NOMO-1 treated with dmso at 0.1 percent for 144 hours (cell line): ENCODE data around the gene CASKIN2.

ENCODE experiments used
- DNase-seq: peaks from one replicate; lab custom pipeline; 2025; ENCODE audit not compliant: unreplicated experiment; lab: John Stamatoyannopoulos, UW

CASKIN2 gene, protein sequence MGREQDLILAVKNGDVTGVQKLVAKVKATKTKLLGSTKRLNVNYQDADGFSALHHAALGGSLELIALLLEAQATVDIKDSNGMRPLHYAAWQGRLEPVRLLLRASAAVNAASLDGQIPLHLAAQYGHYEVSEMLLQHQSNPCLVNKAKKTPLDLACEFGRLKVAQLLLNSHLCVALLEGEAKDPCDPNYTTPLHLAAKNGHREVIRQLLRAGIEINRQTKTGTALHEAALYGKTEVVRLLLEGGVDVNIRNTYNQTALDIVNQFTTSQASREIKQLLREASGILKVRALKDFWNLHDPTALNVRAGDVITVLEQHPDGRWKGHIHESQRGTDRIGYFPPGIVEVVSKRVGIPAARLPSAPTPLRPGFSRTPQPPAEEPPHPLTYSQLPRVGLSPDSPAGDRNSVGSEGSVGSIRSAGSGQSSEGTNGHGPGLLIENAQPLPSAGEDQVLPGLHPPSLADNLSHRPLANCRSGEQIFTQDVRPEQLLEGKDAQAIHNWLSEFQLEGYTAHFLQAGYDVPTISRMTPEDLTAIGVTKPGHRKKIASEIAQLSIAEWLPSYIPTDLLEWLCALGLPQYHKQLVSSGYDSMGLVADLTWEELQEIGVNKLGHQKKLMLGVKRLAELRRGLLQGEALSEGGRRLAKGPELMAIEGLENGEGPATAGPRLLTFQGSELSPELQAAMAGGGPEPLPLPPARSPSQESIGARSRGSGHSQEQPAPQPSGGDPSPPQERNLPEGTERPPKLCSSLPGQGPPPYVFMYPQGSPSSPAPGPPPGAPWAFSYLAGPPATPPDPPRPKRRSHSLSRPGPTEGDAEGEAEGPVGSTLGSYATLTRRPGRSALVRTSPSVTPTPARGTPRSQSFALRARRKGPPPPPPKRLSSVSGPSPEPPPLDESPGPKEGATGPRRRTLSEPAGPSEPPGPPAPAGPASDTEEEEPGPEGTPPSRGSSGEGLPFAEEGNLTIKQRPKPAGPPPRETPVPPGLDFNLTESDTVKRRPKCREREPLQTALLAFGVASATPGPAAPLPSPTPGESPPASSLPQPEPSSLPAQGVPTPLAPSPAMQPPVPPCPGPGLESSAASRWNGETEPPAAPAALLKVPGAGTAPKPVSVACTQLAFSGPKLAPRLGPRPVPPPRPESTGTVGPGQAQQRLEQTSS (N-terminal part only)

DNA sequence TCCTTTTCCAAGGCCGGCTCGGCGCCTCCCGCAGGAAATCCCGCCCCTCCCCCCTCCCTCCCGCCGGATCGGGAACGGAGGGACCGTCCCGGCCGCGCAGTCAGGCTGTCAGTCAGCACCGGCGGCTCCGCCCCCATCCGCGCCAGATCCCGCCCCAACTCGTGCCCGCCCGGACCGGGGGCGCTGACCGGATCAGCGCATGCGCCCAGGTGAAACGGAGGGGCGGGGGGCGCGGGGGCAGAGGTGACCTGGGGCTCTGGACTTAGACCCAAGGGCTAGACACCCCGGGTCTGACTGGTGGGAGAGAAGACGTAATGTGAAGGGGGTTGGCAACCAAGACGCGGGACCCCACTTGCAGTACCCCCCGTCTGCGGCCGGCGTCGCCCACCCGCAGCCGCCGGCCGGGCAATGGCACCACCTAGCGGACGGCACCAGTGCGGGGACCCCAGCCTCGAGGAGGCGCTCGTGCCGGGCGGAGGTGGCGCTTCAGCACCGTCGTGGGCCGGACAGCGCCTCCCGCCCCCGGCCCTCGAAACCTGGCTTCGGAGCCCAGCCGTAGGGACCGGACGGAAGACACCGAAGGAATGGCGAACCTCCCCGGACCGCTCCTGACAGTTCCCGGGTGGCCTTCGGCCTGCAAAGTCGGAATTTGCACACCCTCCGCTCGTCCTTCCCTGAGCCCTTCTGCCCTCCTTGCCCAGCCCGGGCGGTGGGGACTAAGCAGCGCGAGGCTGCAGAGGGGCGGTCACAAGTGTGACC lies at the start of gene CASKIN2:
CASKIN2 (minus strand) TSS at position 42 of the 759 bp plus-strand sequence. CDS start 1,733 bp downstream, outside the sequence.
- peak; percentile 66 for DNase-seq

DNA sequence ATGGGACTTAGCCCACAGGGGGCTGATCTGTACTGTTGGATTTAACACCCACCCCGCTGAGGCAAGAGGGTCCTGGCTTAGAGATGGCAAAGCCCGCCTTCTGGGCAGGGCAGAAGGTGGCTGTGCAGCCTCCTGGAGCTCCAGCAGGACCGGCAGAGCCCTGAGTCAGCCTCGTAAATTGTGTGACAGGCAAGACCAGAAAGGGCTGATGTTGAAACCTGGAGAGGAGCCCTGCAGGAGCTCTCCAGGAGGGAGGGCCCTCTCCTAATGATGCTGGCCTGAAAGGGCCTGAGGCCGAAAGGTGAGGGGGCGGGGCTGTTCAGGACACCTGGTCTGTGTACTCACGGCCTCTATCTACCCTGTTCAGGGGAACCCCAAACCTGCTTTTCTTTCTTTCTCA lies 49.7 kb upstream of the CASKIN2 start:
- no peak for DNase-seq

- DNase-seq: no peak
These were observed 48.9 kb upstream of the CASKIN2 start for GRCh38 chr17:75564195-75564594.

DNA sequence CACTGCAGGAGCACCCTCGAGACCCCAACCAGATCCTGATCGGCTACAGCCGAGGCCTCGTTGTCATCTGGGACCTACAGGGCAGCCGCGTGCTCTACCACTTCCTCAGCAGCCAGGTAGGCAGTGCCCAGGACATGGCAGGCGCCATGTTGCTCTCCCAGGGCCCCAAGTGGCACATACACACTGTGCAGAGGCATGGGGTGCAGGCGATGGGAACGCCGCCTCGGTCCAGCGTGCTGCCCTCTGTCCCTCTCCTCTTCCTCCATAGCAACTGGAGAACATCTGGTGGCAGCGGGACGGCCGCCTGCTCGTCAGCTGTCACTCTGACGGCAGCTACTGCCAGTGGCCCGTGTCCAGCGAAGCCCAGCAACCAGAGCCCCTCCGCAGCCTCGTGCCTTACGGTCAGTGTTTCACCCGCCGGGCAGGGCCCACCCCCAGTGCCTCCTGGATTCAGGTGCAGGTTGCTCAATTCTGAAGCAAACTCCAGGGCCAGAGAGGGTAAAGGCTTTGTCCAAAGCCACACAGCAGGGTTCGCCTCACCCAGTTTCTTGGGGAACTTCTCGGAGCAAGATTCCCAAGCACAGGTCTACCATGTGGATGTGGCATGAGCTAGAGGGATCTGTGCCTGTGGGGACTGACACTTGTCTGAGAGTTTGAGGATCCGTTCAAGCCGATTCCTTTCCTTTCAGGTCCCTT lies 47.9 kb upstream of the CASKIN2 start:
- DNase-seq: no peak

- DNase-seq: no peak
These were observed 46.7 kb upstream of the CASKIN2 start for GRCh38 chr17:75561927-75562603.

- DNase-seq: no peak
These were observed 44.7 kb upstream of the CASKIN2 start for GRCh38 chr17:75559958-75560533.

DNA sequence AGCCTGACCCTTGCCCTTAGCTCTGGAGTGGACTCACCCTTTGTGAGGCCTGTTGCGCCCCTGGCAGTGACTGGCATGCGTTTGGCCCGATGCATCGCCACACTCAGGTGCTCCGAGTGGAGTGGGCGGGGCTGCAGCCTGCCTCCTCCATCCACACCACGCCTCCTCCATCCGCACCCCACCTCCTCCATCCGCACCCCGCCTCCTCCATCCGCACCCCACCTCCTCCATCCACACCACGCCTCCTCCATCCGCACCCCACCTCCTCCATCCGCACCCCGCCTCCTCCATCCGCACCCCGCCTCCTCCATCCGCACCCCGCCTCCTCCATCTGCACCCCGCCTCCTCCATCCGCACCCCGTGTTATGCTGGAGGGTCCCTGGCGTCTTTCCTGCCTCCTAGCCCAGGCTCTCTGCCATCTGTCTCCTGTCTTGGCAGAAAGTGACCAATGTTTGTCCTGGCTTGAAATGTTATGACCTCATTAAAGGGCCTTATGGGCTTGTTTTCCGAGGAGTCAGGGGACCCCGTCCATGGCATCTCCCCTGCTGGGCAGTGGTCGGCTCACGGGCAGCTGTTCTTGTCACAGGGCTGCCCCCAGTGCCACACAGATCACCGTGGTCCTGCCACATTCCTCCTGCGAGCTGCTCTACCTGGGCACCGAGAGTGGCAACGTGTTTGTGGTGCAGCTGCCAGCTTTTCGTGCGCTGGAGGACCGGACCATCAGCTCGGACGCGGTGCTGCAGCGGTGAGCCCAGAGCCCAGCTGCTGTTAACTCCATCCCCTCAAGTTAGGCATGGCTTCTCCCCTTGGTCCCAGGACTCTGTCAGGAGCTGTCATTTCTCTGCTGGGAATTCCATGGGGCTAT lies 43.6 kb upstream of the CASKIN2 start:
- DNase-seq: no peak

- no peak for DNase-seq
These were observed 42.7 kb upstream of the CASKIN2 start for GRCh38 chr17:75557852-75558665.

DNA sequence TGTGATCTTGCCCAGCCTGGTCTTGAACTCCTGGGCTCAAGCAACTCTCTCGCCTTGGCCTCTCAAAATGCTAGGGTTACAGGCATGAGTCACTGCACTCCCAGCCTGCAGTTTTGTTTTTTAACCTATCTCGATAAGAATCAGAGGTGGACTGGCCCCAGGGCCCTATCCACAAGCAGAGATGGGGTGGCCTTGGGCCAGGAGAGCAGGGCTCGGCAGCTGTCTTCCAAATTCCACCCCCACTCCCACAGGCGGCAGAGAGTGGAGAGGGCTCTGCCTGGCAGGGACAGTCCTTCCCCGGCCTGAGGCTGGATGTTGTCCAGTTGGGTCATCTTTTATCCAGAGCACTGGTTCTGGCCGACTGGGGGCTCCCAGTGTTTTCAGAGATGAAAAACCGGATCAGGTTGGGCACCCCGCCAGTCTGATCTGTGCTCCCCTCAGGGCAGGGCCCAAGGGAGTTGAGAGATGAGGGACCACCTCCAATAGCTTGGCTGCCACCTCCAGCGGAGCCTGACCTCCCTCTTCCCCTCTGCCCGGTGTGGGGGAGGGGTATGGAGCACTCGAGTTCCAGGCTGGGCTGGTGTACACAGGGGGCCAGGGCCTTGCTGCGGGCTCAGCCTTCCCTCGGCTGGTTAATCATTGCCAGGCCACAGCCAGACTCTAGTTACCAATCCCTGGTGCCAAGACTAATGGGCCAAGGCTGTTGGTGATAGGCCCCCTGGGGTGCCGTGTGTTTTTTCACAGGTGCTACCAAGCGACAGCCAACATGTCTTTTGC lies 41.9 kb upstream of the CASKIN2 start:
- no peak for DNase-seq

DNA sequence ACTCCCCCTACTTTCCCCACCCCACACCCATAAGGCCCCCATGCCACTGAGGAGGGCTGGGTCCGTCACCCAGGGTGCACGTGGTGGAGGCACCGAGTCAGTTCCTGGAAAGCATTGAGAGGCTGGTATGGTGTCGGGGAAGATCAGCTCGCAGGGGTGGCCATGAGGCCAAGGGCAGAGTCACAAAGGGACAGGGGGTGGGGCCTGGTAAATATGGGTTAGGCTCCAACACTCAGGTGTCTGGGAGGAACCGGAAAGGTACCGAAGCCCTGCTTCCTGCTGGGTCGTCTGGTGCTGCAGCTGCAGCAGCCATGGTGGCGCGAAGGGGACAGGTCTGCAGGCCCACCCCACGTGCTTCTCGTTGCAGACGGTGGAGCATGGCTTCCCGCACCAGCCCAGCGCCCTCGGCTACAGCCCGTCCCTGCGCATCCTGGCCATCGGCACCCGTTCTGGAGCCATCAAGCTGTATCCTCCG lies 40.4 kb upstream of the CASKIN2 start:
- no peak for DNase-seq

- no peak for DNase-seq
These were observed 38.2 kb upstream of the CASKIN2 start for GRCh38 chr17:75553295-75554110.

GRCh38 chr17:75552425-75553294 lies 37.3 kb upstream of the CASKIN2 start:
- no peak for DNase-seq

- no peak for DNase-seq
These were observed 35.9 kb upstream of the CASKIN2 start for GRCh38 chr17:75551266-75551665.

DNA sequence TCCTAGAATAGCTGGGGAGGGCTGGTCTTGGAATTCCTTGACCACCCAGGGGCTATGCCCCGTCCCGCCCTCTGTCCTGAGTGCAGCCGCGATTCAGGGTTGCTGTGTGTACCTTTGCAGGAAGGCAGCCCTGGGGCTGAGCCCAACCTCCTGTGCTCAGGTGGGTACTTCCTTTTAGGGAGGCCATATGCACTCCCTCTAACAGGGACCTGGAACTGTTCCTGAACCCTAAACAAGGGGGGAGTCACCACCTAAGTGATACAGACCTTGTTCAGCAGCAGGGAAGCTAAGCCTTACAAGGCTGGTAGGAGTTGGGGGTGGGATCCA lies 34.8 kb upstream of the CASKIN2 start:
- DNase-seq: no peak
